GM12878 (cell line): ENCODE results near the gene SLC2A9. TPM values are rescaled to one million over a fixed set of nuclear protein-coding genes. Genes with fewer than 3 reads are reported as not detected.

Source experiments
- BHLHE40 ChIP-seq, 2 experiments: fragments of 450-650 bp in 1 of 2; IDR thresholded peaks; 2 replicates each; pipeline ENCODE4 v1.6.1; 2011 to 2017; ENCODE audit warnings: low read depth in 2 of 2, borderline replicate concordance in 1 of 2, improper control_type of control experiment in 1 of 2, low read length in 1 of 2, mild to moderate bottlenecking in 1 of 2
- CREM ChIP-seq: IDR thresholded peaks from 2 replicates; pipeline ENCODE4 v1.6.1; 2014; ENCODE audit warnings: antibody characterized with exemption, low read depth
- E2F8 ChIP-seq: fragments of 450-650 bp; IDR thresholded peaks from 2 replicates; pipeline ENCODE4 v1.6.1; 2018; ENCODE audit warnings: mild to moderate bottlenecking, low read depth, moderate library complexity; ENCODE audit not compliant: partially characterized antibody
- EP300 ChIP-seq, 2 experiments: fragments of 150-350 bp in 1 of 2; IDR thresholded peaks; 2 replicates each; pipeline ENCODE4 v1.6.1; 2011 to 2012; ENCODE audit warnings: low read depth in 2 of 2, low read length in 2 of 2, borderline replicate concordance in 1 of 2, improper control_type of control experiment in 1 of 2, inconsistent platforms in 1 of 2; ENCODE audit not compliant: control insufficient read depth in 1 of 2
- FOXK2 ChIP-seq: fragments of 450-650 bp; IDR thresholded peaks from 2 replicates; pipeline ENCODE4 v1.6.1; 2017; ENCODE audit warnings: mild to moderate bottlenecking, moderate library complexity
- IKZF2 ChIP-seq, 2 experiments: fragments of 450-650 bp; IDR thresholded peaks; 2 replicates each; pipeline ENCODE4 v1.6.1; 2017; ENCODE audit warnings: mild to moderate bottlenecking in 2 of 2, moderate library complexity in 2 of 2
- IRF4 ChIP-seq: IDR thresholded peaks from 2 replicates; pipeline ENCODE4 v1.6.1; 2011; ENCODE audit warnings: low read depth, low read length
- JUND ChIP-seq: IDR thresholded peaks from 2 replicates; pipeline ENCODE4 v1.6.1; 2012; ENCODE audit warnings: low read depth, mild to moderate bottlenecking, low read length, improper control_type of control experiment, moderate library complexity
- NR2F1 ChIP-seq: fragments of 450-650 bp; conservative IDR thresholded peaks from 2 replicates; pipeline ENCODE4 v1.6.1; 2017; ENCODE audit warnings: mild to moderate bottlenecking
- SPI1 ChIP-seq: IDR thresholded peaks from 2 replicates; pipeline ENCODE4 v1.6.1; 2011; ENCODE audit warnings: low read depth, mild to moderate bottlenecking, low read length, moderate library complexity, borderline replicate concordance; ENCODE audit not compliant: insufficient read depth
- TBL1XR1 ChIP-seq: IDR thresholded peaks from 2 replicates; pipeline ENCODE4 v1.6.1; 2012; ENCODE audit warnings: low read depth, low read length, improper control_type of control experiment
- ZNF384 ChIP-seq: IDR thresholded peaks from 2 replicates; pipeline ENCODE4 v1.6.1; 2012; ENCODE audit warnings: low read depth, mild to moderate bottlenecking, low read length, improper control_type of control experiment, borderline replicate concordance
- polyA plus RNA-seq, 11 experiments: library from polyadenylated mRNA; depleted of rRNA in 4 of 11; unstranded in 6 of 11; stranded (reverse) in 5 of 11; fragments of >200 nt; fragmentation: Nextera tagmentation in 4 of 11; fragmentation: Illumina TruSeq in 1 of 11; extraction: Ambion mirVana in 4 of 11; extraction: Trizol in 1 of 11; gene quantifications; 1 replicate in 1 of 11; 2 replicates in 10 of 11; pipeline versions ENCODE4 v1.2.1 to v1.2.3, GENCODE V29; 2011 to 2016; ENCODE audit warnings: inconsistent platforms in 2 of 11, missing spikeins in 2 of 11, low read depth in 1 of 11
- total RNA-seq, 4 experiments: library from RNA; depleted of rRNA in 3 of 4; stranded (reverse); fragments of >200 nt in 3 of 4; fragmentation: Illumina TruSeq in 1 of 4; extraction: Trizol in 1 of 4; gene quantifications; 2 replicates each; pipeline versions ENCODE4 v1.2.1 to v1.2.3, GENCODE V29; 2013 to 2021
- TF ChIP-seq, protein P1 (sequence below): fragments of 450-650 bp; IDR thresholded peaks from 2 replicates; pipeline ENCODE4 v1.6.1; 2017; ENCODE audit warnings: mild to moderate bottlenecking, low read depth, inconsistent platforms; ENCODE audit not compliant: poor library complexity, severe bottlenecking
- TF ChIP-seq, protein P2 (sequence below): fragments of 450-650 bp; IDR thresholded peaks from 2 replicates; pipeline ENCODE4 v1.6.1; 2017; ENCODE audit warnings: low read depth, mild to moderate bottlenecking, moderate library complexity
- TF ChIP-seq, protein P3 (sequence below): fragments of 450-650 bp; IDR thresholded peaks from 2 replicates; pipeline ENCODE4 v1.6.1; 2016; ENCODE audit warnings: mild to moderate bottlenecking

Gene SLC2A9
- total and polyA plus RNA-seq, 10 of the 15 experiments (the other 5 are each of a cell fraction or from before 2014, with no cell fraction given) = 0.28 to 2.8 (median 1.2) TPM

DNA sequence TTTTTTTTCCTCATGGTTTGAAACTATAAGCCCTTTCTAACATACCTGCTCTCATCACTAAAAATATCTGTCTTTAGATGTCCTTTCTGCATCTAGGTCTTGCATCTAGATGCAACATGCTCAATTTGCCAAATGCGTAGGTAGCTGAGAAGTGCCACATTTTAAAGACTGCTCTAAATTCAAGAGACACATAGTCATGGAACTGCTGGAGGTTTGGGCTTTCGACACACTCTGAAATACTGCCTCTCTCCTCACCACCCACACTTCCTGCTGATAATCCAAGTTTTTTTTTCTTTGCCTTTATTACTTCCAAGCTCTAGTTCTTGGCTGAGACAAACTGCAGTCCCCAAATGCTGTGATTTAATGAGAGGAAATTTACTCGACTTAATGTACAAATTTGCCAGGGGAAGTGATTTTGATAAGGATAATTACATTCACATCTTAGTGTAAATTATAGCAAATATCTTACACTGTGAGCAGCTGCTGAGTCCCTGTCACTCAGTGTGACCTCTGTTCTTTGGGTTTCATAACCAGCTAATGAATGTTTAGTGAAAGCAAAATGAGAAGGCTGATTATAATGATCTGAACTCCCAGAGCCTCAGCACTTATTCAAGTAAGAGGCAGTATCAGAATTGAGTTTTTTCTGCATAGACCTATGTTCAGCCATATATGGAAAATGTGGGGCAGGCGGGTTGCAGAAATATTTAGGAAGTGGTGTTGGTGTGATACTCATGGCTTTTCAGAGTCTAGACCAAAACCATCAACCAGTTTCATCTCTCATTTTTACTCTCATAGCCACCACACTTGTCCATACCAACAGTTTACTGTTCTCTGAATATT lies 208.6 kb downstream of the SLC2A9 start (continued):
- TF ChIP-seq E2F8 (no peak), BHLHE40 (IDR thresholded peaks at IDR 0.05; ENCODE audit: borderline replicate concordance in 1 of 2, low read depth in 2 of 2, low read length in 1 of 2) (peak; percentile 54 to 56; a peak in 3 of 4 replicates), IRF4 (peak; percentile 56; the same call in 1 of the 2 replicates), JUND (0 out of 2 replicates have a peak, but pooled peaks have one; percentile 30), TBL1XR1 (peak; percentile 68; the same call in 1 of the 2 replicates), SPI1 (peak; percentile 70), CREM (no peak), ZNF384 (peak; percentile 54; the same call in 1 of the 2 replicates), IKZF2 (IDR thresholded peaks at IDR 0.05) (peak; percentile 85 to 87), EP300 (IDR thresholded peaks at IDR 0.05; ENCODE audit: borderline replicate concordance in 1 of 2, control insufficient read depth in 1 of 2, low read depth in 2 of 2, low read length in 2 of 2) (peak; percentile 72 to 87; a peak in 3 of 4 replicates), NR2F1 (peak; percentile 78), FOXK2 (no peak)
- TF ChIP-seq, protein P1, sequence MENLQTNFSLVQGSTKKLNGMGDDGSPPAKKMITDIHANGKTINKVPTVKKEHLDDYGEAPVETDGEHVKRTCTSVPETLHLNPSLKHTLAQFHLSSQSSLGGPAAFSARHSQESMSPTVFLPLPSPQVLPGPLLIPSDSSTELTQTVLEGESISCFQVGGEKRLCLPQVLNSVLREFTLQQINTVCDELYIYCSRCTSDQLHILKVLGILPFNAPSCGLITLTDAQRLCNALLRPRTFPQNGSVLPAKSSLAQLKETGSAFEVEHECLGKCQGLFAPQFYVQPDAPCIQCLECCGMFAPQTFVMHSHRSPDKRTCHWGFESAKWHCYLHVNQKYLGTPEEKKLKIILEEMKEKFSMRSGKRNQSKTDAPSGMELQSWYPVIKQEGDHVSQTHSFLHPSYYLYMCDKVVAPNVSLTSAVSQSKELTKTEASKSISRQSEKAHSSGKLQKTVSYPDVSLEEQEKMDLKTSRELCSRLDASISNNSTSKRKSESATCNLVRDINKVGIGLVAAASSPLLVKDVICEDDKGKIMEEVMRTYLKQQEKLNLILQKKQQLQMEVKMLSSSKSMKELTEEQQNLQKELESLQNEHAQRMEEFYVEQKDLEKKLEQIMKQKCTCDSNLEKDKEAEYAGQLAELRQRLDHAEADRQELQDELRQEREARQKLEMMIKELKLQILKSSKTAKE = peak; percentile 96
- TF ChIP-seq, protein P2, sequence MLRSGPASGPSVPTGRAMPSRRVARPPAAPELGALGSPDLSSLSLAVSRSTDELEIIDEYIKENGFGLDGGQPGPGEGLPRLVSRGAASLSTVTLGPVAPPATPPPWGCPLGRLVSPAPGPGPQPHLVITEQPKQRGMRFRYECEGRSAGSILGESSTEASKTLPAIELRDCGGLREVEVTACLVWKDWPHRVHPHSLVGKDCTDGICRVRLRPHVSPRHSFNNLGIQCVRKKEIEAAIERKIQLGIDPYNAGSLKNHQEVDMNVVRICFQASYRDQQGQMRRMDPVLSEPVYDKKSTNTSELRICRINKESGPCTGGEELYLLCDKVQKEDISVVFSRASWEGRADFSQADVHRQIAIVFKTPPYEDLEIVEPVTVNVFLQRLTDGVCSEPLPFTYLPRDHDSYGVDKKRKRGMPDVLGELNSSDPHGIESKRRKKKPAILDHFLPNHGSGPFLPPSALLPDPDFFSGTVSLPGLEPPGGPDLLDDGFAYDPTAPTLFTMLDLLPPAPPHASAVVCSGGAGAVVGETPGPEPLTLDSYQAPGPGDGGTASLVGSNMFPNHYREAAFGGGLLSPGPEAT = peak; percentile 60
- TF ChIP-seq, protein P3, sequence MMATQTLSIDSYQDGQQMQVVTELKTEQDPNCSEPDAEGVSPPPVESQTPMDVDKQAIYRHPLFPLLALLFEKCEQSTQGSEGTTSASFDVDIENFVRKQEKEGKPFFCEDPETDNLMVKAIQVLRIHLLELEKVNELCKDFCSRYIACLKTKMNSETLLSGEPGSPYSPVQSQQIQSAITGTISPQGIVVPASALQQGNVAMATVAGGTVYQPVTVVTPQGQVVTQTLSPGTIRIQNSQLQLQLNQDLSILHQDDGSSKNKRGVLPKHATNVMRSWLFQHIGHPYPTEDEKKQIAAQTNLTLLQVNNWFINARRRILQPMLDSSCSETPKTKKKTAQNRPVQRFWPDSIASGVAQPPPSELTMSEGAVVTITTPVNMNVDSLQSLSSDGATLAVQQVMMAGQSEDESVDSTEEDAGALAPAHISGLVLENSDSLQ = peak; percentile 95
